22Rv1 (cell line): Measurements from ENCODE around the gene SH2D3C.

Experiments used
- H3K27ac ChIP-seq: fragments of 450-650 bp; 2 replicates; pipeline ENCODE4 v1.5.1; 2017
- ZFX ChIP-seq: fragments of 450-650 bp; IDR thresholded peaks from 2 replicates; pipeline ENCODE4 v1.6.1; 2017; ENCODE audit warnings: antibody characterized with exemption, borderline replicate concordance
- TF ChIP-seq, protein P1 (sequence below): fragments of 450-650 bp; IDR thresholded peaks from 2 replicates; pipeline ENCODE4 v1.5.1; 2017; ENCODE audit warnings: mild to moderate bottlenecking

SH2D3C gene

DNA sequence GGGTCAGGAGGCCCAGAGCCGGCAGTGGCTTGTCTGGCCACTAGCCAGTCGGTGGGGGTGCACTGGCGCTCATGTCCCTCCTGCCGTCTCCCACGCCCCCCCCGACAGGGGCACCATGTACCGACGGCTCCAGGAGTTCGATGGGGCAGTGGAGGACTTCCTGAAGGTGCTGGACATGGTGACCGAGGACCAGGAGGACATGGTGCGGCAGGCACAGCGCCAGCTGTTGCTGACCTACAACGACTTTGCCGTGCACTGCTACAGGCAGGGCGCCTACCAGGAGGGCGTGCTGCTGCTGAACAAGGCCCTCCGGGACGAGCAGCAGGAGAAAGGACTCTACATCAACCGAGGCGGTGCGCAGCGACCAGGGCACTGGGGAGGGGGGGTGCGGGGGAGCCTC lies 54.5 kb downstream of the SH2D3C start:
- H3K27ac ChIP-seq = no peak overlapping the region
- TF ChIP-seq, protein P1, sequence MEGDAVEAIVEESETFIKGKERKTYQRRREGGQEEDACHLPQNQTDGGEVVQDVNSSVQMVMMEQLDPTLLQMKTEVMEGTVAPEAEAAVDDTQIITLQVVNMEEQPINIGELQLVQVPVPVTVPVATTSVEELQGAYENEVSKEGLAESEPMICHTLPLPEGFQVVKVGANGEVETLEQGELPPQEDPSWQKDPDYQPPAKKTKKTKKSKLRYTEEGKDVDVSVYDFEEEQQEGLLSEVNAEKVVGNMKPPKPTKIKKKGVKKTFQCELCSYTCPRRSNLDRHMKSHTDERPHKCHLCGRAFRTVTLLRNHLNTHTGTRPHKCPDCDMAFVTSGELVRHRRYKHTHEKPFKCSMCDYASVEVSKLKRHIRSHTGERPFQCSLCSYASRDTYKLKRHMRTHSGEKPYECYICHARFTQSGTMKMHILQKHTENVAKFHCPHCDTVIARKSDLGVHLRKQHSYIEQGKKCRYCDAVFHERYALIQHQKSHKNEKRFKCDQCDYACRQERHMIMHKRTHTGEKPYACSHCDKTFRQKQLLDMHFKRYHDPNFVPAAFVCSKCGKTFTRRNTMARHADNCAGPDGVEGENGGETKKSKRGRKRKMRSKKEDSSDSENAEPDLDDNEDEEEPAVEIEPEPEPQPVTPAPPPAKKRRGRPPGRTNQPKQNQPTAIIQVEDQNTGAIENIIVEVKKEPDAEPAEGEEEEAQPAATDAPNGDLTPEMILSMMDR = no peak
- no peak for TF ChIP-seq ZFX

DNA sequence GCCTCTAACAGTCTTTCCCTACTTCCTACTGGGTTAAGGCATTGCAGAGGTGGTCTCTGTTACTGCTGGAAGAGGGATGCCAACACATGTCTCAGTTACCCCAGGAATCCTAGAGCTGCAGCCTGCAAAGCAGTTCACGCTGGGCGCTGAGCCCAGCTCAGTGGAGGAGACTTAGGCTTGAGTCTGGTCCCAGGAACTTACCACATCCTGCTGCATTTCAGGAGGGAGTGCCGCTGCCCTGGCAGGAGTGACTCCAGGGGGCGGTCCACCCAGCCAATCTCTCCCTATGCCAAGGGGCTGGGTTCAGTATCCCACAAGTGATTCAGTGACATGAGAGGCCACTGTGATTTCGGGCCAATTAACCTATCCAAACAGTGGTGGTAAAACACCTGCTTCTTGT lies 55.0 kb downstream of the SH2D3C start:
- no peak overlapping the region for H3K27ac ChIP-seq
- TF ChIP-seq ZFX = no peak
- TF ChIP-seq, protein P1 = no peak

DNA sequence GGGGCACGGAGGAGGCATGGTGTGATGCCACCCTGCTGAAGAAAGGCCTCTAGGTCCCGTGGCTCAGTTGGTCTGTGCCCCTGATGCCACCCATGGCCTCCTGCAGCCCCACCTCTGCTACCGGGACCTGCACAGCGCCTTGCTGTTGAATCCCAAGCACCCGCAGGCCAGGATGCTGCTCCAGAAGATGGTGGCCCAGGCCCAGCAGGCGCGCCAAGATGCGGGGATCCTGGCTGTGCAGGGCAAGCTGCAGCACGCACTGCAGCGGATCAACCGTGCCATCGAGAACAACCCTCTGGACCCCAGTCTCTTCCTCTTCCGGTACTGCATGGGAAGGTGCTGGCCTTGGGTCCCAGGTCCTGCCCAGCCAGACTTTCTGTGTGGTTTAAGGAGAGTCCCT lies 55.5 kb downstream of the SH2D3C start:
- H3K27ac ChIP-seq = no peak overlapping the region
- no peak for TF ChIP-seq ZFX
- TF ChIP-seq, protein P1 = no peak

DNA sequence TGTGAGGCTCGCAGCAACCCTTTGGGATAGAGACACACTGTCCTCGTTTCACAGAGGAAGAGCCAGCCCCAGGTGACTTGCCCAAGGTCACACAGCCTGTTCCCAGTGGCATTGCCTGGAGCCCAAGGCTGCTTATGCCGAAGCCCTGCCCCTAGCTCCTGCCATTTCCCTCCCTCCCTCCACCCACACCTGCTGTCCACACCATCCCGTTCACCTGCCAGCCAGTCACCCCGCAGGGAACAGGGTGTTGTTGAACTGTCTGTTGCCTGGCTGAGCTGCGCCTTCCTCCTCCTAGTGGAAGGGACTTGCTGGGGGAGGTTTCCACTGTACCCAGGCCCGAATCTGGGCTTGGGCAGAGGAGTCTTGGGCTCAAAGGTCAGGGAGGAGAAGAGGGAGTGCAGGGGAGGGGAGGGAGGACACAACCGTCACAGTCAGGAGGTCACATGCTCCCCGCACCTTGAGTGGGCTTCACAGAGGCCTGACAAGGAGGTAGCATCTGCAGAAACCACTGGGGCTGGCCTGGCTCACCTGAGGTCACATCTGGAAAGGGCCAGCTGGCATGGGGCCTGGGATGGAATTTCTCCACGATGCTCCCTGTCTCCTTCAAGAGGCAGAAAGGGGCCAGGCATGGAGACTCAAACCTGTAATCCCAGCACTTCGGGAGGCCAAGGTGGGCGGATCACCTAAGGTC lies 56.3 kb downstream of the SH2D3C start:
- TF ChIP-seq, protein P1 = no peak
- TF ChIP-seq ZFX = no peak
- H3K27ac ChIP-seq = no peak overlapping the region

DNA sequence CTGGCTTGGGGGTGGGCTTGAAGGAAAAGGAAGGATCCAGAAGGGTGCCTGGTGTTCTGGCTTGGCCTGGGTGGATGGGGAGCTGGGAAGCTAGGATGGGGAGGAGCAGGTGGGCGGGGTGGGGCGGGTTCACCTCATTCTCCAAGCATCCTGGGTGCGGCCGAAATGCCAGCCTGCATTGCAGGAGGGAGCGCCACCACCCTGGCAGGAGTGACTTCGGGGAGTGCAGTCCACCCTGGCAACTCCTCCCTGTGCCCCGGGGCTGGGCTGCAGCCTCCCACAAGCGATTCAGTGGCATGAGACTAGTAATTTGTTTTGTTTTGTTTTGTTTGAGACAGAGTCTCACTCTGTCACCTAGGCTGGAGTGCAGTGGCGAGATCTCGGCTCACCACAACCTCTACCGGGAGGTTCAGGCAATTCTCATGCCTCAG lies 57.1 kb downstream of the SH2D3C start:
- H3K27ac ChIP-seq = no peak overlapping the region
- TF ChIP-seq, protein P1 = no peak
- TF ChIP-seq ZFX = no peak

DNA sequence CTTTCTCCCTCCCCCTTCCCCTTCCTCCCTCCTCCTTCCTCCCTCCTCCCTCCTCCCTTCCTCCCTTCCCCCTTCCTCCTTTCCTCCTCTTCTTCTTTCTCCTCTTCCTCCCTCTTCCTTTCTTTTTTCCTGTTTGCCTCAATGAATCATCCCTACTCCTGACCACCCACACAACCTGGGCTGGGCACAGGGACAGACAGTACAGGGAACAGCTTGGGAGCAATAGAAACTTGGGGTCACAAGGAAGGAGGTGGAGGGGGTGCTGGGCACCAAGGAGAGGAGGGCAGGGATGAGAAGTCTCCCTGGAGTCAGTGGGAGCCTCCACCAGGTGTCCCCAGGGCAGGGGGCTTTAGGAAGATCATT lies 57.6 kb downstream of the SH2D3C start:
- H3K27ac ChIP-seq = no peak overlapping the region
- TF ChIP-seq, protein P1 = no peak
- no peak for TF ChIP-seq ZFX

DNA sequence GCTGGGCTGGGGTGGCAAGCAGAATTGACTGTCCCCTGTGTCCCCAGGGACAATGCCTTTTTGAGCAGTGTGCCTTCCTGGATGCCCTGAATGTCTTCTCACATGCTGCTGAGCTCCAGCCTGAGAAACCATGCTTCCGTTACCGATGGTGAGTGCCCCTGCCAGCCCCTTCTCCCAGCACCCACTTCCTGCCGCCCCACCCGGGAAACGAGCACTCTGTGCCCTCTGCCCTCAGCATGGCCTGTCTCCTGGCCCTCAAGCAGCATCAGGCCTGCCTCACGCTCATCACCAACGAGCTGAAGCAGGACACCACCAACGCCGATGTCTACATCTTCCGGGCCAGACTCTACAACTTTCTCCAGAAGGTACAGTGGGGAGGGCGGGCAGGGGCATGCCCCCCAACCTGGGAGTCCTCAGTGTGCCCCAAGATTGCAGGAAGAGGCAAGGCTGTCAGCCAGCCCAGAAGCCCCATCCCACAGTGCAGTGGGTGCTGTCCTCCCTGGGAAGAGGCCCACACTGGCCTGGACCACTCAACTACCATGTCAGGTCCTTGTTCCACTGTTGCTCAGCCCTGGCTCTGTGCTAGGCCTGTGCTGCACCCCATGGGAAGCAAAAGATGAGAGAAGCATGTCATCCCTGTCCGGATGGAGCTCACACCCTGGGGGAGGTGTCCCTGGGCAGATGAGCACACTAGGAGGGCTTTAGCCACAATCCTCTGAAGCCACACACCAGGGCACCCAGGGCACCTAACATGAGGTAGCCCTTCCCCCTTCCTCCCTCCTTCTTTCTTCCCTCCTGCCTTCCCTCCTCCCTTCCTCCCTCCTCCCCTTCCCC lies 58.2 kb downstream of the SH2D3C start:
- H3K27ac ChIP-seq = no peak overlapping the region
- TF ChIP-seq, protein P1 = no peak
- TF ChIP-seq ZFX = no peak
